Stimulated activated CD8-positive, alpha-beta memory T cell treated with anti-CD3 and anti-CD28 coated beads, Interleukin-7, amount 100 ng/mL, for 4 hours (primary cell): ENCODE measurements around the gene FXYD6.
"Not testable (repeated sequence)": the region's sequence is repeated elsewhere in the genome, so short reads cannot be mapped to it uniquely, and the experiment has no call there.

Experiments
- DNase-seq, 2 donors: peaks; one replicate each; pipeline ENCODE4 v3.0.0-alpha.2; 2020; ENCODE audit warnings: low read depth in 2 of 2

Gene FXYD6

GRCh38 chr11:117876341-117877119 lies at the start of gene FXYD6:
Gene FXYD6, minus strand, starts transcription at chr11:117876658. Its CDS starts 33,882 bp downstream, at chr11:117842776.
- no peak for DNase-seq

GRCh38 chr11:117926166-117926565 lies 49.7 kb upstream of the FXYD6 start:
- not testable (repeated sequence) for DNase-seq

GRCh38 chr11:117925198-117925925 lies 48.9 kb upstream of the FXYD6 start:
- DNase-seq = no peak

GRCh38 chr11:117924631-117925170 lies 48.2 kb upstream of the FXYD6 start:
- no peak for DNase-seq

- no peak for DNase-seq
Observed at GRCh38 chr11:117923773-117924172, 47.3 kb upstream of the FXYD6 start.

GRCh38 chr11:117923275-117923674 lies 46.8 kb upstream of the FXYD6 start:
- DNase-seq = no peak

- DNase-seq = no peak
Observed at GRCh38 chr11:117921893-117922292, 45.4 kb upstream of the FXYD6 start.

- DNase-seq = no peak
Observed at GRCh38 chr11:117921456-117921855, 45.0 kb upstream of the FXYD6 start.

- no peak for DNase-seq
Observed at GRCh38 chr11:117919781-117920221, 43.3 kb upstream of the FXYD6 start.

- no peak for DNase-seq
Observed at GRCh38 chr11:117919341-117919740, 42.9 kb upstream of the FXYD6 start.

- no peak for DNase-seq
Observed at GRCh38 chr11:117918366-117919255, 42.2 kb upstream of the FXYD6 start.

GRCh38 chr11:117917591-117918151 lies 41.2 kb upstream of the FXYD6 start:
- no peak for DNase-seq

GRCh38 chr11:117916956-117917355 lies 40.5 kb upstream of the FXYD6 start:
- no peak for DNase-seq

- no peak for DNase-seq
Observed at GRCh38 chr11:117915672-117916235, 39.3 kb upstream of the FXYD6 start.

GRCh38 chr11:117914991-117915618 lies 38.6 kb upstream of the FXYD6 start:
- no peak for DNase-seq

- no peak for DNase-seq
Observed at GRCh38 chr11:117914398-117914761, 37.9 kb upstream of the FXYD6 start.

- DNase-seq = no peak
Observed at GRCh38 chr11:117913736-117914397, 37.4 kb upstream of the FXYD6 start.

GRCh38 chr11:117912497-117912896 lies 36.0 kb upstream of the FXYD6 start:
- no peak for DNase-seq

GRCh38 chr11:117911694-117912093 lies 35.2 kb upstream of the FXYD6 start:
- no peak for DNase-seq
